Measurements from ENCODE around the gene MDK.

GRCh38 chr11:46393231-46393616 is 11.8 kb downstream of the MDK start:
- TF ChIP-seq EZH2 (IDR thresholded peaks at IDR 0.05; ENCODE audit: borderline replicate concordance) (no peak), EZH2phosphoT487 (IDR thresholded peaks at IDR 0.05; ENCODE audit: low read depth, severe bottlenecking, unreplicated experiment) (no peak)
- TF ChIP-seq, protein P1, sequence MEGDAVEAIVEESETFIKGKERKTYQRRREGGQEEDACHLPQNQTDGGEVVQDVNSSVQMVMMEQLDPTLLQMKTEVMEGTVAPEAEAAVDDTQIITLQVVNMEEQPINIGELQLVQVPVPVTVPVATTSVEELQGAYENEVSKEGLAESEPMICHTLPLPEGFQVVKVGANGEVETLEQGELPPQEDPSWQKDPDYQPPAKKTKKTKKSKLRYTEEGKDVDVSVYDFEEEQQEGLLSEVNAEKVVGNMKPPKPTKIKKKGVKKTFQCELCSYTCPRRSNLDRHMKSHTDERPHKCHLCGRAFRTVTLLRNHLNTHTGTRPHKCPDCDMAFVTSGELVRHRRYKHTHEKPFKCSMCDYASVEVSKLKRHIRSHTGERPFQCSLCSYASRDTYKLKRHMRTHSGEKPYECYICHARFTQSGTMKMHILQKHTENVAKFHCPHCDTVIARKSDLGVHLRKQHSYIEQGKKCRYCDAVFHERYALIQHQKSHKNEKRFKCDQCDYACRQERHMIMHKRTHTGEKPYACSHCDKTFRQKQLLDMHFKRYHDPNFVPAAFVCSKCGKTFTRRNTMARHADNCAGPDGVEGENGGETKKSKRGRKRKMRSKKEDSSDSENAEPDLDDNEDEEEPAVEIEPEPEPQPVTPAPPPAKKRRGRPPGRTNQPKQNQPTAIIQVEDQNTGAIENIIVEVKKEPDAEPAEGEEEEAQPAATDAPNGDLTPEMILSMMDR (IDR thresholded peaks at IDR 0.05; ENCODE audit: poor library complexity), result no peak
